ENCODE measurements around the gene OSBPL6.

OSBPL6 gene

DNA sequence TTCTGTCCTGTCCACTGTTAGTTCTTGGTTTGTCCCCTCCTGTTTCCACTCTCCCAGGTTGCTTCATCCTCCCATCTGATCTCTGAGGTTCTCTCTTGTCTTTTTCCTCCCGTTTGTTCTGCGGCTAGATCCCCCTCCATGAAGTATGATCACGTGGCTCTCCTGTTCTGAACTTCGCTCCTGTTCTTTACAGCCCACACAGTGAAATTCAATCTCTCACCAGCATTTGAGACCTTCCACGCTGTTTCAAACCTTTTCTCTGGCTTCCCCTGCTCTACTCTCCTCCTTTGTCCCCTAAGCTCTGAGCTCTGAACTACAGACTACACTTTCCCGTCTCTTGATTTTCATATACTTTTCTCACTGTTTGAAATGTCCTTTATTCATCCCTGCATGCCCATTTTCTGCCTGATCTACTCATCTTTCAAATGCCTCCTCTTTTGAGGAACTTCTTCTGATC lies 83.5 kb downstream of the OSBPL6 start:
- no peaks in the 10 kb centered on the region for H3K36me3 ChIP-seq (replicated peaks)
- H3K27me3 ChIP-seq (replicated peaks) = no peaks in the 10 kb centered on the region
- DNase-seq = no peak
- H3K27ac ChIP-seq = peak overlapping the region; percentile 45
- TF ChIP-seq, protein P1, sequence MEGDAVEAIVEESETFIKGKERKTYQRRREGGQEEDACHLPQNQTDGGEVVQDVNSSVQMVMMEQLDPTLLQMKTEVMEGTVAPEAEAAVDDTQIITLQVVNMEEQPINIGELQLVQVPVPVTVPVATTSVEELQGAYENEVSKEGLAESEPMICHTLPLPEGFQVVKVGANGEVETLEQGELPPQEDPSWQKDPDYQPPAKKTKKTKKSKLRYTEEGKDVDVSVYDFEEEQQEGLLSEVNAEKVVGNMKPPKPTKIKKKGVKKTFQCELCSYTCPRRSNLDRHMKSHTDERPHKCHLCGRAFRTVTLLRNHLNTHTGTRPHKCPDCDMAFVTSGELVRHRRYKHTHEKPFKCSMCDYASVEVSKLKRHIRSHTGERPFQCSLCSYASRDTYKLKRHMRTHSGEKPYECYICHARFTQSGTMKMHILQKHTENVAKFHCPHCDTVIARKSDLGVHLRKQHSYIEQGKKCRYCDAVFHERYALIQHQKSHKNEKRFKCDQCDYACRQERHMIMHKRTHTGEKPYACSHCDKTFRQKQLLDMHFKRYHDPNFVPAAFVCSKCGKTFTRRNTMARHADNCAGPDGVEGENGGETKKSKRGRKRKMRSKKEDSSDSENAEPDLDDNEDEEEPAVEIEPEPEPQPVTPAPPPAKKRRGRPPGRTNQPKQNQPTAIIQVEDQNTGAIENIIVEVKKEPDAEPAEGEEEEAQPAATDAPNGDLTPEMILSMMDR (IDR thresholded peaks at IDR 0.05; ENCODE audit: low read depth, low read length, missing control alignments) = peak; percentile 3
- H3K4me3 ChIP-seq (ENCODE audit: low read depth, low read length) = peak overlapping the region; percentile 28
- in situ Hi-C loops (cut with HindIII; ENCODE audit: low pct_ligation_motif_present, low sequenced_read_pairs) = loop anchor here (25.0 kb wide), 1 partner anchor 140 kb away; no protein-coding TSS in a partner anchor

DNA sequence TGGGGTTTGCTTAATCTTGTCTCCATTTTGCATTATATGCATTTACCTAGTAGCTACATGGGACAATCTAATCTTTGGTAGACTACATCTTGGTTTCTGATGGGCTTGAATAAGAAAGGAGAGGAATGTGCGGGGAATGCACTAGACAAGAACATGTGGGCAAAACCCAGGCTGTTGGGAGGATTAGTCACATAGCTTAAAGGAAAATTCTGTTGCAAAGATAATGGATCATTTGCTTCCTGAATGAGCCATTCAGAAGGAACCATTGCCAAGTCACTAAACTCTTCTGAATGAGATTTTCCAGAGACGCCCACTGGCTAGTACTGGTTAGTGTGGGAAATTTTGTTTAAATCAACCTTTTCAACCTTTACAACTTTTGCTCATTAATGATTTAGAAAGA lies 84.8 kb downstream of the OSBPL6 start:
- TF ChIP-seq, protein P1 (IDR thresholded peaks at IDR 0.05; ENCODE audit: low read depth, low read length, missing control alignments) = no peak
- H3K27me3 ChIP-seq (replicated peaks) = no peaks in the 10 kb centered on the region
- DNase-seq = peak; percentile 90
- no peak overlapping the region for H3K4me3 ChIP-seq (ENCODE audit: low read depth, low read length)
- in situ Hi-C loops (cut with HindIII; ENCODE audit: low pct_ligation_motif_present, low sequenced_read_pairs) = loop anchor here (25.0 kb wide), 1 partner anchor 142 kb away; no protein-coding TSS in a partner anchor
- H3K27ac ChIP-seq = peak overlapping the region; percentile 28
- no peaks in the 10 kb centered on the region for H3K36me3 ChIP-seq (replicated peaks)

DNA sequence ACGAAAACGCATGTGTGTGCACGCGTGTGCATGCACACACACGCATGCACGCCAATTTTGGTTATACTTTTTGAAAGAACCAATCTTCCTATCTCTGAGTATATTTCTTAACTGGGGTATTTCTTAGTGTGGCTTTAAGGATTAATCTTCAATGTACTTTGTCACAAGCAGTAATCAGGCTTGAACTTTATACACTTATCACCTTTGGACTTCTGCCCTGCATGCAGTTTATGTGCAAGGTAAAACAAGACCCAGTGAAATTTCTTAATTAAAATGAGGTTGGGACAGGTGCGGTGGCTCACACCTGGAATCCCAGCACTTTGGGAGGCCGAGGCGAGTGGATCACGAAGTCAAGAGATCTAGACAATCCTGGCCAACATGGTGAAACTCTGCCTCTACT lies 85.3 kb downstream of the OSBPL6 start:
- no peaks in the 10 kb centered on the region for H3K27me3 ChIP-seq (replicated peaks)
- peak overlapping the region; percentile 28 for H3K27ac ChIP-seq
- TF ChIP-seq, protein P1 (IDR thresholded peaks at IDR 0.05; ENCODE audit: low read depth, low read length, missing control alignments) = no peak
- H3K36me3 ChIP-seq (replicated peaks) = no peaks in the 10 kb centered on the region
- in situ Hi-C loops (cut with HindIII; ENCODE audit: low pct_ligation_motif_present, low sequenced_read_pairs) = loop anchor here (25.0 kb wide), 1 partner anchor 142 kb away; no protein-coding TSS in a partner anchor
- DNase-seq = no peak
- no peak overlapping the region for H3K4me3 ChIP-seq (ENCODE audit: low read depth, low read length)

DNA sequence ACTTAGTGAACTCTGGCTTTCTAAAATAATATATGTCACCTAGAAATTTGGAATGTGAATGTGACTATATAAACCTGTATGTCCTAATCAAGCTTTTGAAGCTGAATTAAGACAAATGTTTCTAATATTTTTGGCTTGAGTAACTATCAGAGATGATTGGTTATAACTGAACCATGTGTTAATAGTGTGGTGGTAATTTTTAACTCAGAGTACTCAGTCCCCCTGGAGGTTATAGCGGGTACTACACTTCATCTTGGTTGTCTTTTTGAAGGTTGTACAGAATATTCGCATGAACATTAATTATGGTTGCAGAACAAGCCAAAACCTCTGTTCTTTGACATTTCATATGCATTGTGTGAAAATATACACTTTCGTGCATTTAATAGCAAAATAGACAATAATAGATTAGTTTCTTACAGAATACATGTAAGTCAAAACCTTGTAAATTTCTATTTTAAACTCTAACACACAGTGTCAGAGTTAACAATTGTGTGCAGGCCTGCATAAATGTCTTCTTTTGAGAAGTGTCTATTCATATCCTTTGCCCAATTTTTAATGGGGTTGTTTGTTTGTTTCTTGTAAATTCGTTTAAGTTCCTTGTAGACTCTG lies 86.0 kb downstream of the OSBPL6 start:
- no peak overlapping the region for H3K4me3 ChIP-seq (ENCODE audit: low read depth, low read length)
- no peaks in the 10 kb centered on the region for H3K27me3 ChIP-seq (replicated peaks)
- TF ChIP-seq, protein P1 (IDR thresholded peaks at IDR 0.05; ENCODE audit: low read depth, low read length, missing control alignments) = peak; percentile 62
- no peak overlapping the region for H3K27ac ChIP-seq
- in situ Hi-C loops (cut with HindIII; ENCODE audit: low pct_ligation_motif_present, low sequenced_read_pairs) = loop anchor here (25.0 kb wide), 1 partner anchor 143 kb away; no protein-coding TSS in a partner anchor
- no peaks in the 10 kb centered on the region for H3K36me3 ChIP-seq (replicated peaks)
- peak; percentile 79 for DNase-seq

DNA sequence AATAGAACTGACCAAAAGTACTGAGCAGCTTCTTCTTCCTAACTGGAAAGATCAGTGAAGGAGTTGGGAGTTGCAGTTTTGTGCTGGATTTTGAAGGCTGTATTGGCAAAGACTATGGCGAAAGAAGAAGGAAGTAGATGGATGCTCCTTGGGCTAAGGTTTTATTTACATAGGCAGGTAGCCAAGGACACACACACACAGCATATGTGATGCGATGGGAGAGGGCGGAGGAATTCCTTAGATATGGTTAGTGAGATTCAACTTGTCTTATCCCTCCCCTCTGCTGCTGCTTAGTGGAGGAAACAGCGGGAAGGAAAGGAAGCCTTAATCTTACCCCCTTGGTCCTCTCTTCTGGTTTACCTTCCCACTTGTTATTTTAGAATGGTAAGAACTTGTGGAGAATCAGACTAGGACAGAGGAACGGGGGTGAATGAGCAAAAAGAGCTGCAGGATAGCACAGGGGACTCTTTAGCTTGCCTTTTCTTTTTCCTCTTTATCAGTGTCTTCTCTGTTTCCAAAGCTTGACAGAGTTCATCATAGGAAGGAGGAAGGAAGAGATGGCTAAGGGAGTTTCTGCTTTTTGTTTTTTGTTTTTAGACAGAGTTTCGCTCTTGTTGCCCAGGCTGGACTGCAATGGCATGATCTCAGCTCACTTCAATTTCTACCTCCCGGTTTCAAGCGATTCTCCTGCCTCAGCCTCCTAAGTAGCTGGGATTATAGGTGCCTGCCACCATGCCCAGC lies 87.9 kb downstream of the OSBPL6 start:
- H3K27ac ChIP-seq = no peak overlapping the region
- in situ Hi-C loops (cut with HindIII; ENCODE audit: low pct_ligation_motif_present, low sequenced_read_pairs) = loop anchor here (25.0 kb wide), 1 partner anchor 145 kb away; no protein-coding TSS in a partner anchor

More for the DNA sequence above, 87.9 kb downstream of the OSBPL6 start:
- H3K36me3 ChIP-seq (replicated peaks) = no peaks in the 10 kb centered on the region
- TF ChIP-seq, protein P1 (IDR thresholded peaks at IDR 0.05; ENCODE audit: low read depth, low read length, missing control alignments) = no peak
- H3K27me3 ChIP-seq (replicated peaks) = no peaks in the 10 kb centered on the region
- no peak overlapping the region for H3K4me3 ChIP-seq (ENCODE audit: low read depth, low read length)
- peak; percentile 84 for DNase-seq

Data from brain microvascular endothelial cell (primary cell).